ENCODE results near the gene ARMH4.

The ARMH4 gene

DNA sequence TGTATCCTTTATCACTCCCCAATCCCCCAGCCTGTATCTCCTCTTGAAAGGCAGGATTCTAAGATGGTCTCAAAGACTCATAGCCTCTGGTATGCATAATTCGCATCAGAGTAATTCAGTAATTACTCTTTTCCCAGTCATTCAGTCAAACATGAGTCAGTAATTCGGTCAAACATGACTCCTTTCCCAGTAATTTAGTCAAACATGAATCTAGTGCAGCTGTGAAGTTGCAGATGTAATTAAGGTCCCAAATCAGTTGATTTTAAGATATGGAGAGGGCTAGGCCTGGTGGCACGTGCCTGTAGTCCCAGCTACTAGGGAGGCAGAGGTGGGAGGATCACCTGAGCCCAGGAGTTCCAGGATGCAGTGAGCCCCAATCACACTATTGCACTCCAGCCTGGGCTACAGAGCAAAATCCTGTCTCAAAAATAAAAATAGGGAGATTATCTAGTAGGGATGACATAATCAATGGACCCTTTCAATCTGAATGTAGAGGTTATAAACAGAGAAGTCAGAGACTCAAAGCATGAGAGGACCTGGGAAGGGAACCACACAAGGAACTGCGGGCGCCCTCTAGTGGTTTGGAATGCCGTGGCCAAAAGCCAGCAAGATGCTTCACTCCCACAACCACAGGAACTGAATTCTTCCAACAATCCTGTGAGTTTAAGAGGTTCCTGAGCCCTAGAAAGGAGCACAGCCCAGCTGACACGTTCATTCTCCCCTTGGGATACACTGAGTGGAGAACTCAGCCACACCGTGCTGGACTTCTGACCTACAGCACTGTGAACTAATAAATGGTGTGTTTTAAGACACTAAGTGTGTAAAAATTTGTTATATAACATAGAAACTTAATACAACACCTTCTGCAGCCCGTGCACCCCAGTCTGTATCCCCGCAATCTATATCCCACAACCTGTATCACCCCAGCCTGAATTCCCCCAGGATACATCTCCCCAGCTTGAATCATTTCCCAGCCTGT, 14.3 kb upstream of the ARMH4 start:
- TF ChIP-seq, protein P1, sequence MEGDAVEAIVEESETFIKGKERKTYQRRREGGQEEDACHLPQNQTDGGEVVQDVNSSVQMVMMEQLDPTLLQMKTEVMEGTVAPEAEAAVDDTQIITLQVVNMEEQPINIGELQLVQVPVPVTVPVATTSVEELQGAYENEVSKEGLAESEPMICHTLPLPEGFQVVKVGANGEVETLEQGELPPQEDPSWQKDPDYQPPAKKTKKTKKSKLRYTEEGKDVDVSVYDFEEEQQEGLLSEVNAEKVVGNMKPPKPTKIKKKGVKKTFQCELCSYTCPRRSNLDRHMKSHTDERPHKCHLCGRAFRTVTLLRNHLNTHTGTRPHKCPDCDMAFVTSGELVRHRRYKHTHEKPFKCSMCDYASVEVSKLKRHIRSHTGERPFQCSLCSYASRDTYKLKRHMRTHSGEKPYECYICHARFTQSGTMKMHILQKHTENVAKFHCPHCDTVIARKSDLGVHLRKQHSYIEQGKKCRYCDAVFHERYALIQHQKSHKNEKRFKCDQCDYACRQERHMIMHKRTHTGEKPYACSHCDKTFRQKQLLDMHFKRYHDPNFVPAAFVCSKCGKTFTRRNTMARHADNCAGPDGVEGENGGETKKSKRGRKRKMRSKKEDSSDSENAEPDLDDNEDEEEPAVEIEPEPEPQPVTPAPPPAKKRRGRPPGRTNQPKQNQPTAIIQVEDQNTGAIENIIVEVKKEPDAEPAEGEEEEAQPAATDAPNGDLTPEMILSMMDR (IDR thresholded peaks at IDR 0.05) = peak; percentile 75
- Histone ChIP-seq H3K27ac (no peak overlapping the region), H3K4me3 (no peak overlapping the region)
- DNase-seq (ENCODE audit: low spot score) = peak; percentile 75

DNA sequence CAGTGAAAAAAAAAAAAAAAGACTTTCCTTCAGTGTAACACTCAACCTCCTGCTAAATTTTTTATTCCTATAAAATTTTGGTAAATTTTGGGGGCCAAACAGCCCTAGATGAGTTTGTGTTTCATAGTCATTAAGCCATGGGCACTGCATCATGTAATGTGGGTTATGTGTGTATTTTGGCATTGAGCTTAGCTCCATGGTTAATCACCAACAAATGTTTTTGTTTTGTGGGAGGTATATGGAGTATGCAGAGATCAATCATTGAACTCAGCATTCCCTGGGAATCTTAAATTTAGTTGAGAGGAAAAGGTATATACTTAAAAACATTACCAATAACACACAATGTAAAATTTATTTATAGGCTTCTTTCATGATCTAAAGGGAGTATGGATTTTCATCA, 8.5 kb upstream of the ARMH4 start:
- TF ChIP-seq, protein P1 (IDR thresholded peaks at IDR 0.05) = no peak
- no peak overlapping the region for H3K27ac ChIP-seq
- no peak overlapping the region for H3K4me3 ChIP-seq
- DNase-seq (ENCODE audit: low spot score) = no peak

DNA sequence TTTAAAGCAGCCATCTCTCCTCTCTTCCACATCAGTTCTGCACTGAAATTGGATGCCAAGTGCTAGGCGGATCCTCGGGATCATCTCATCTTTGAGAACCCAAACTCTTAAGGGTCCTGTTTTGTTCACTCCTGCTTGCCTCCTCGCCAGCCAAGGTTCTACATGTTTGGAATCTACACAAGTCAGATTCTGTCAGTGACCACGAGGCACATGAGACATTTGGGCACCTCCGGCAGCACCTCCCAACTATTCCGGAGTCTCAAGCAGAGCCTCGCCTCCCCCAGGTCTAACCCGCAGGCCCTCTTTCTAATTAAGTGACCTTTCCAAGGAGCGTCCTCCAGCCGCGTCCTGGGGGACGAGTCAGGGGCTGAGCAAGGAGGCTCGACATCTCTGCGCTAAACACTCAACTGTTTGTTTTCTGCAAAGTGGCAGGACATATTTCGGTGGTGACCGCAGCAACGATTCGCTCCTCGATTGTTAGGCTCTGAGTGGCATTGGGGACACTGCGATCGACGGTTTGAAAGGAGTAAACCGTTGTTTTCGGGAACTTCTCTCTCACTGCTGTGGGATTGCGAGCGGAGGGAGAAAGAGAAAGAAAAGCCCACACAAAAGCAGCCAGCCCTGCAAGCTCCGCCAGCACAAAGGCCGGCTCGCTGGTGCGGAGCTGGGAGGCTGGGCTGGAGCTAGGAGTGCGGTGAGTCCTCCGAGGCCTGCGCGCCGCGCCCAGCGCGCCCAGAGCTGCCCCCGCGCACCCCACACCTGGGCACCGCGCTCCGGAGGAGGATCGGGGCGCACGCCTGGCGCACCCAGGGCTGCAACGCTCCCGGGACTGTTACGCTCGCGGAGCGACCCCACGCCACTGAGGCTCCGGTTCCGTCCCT, 640 bp downstream of the ARMH4 start:
- H3K4me3 ChIP-seq = peak overlapping the region; percentile 80
- peak overlapping the region; percentile 53 to 67 for H3K27ac ChIP-seq
- no peak for DNase-seq (ENCODE audit: low spot score)
- TF ChIP-seq, protein P1 (IDR thresholded peaks at IDR 0.05) = no peak

DNA sequence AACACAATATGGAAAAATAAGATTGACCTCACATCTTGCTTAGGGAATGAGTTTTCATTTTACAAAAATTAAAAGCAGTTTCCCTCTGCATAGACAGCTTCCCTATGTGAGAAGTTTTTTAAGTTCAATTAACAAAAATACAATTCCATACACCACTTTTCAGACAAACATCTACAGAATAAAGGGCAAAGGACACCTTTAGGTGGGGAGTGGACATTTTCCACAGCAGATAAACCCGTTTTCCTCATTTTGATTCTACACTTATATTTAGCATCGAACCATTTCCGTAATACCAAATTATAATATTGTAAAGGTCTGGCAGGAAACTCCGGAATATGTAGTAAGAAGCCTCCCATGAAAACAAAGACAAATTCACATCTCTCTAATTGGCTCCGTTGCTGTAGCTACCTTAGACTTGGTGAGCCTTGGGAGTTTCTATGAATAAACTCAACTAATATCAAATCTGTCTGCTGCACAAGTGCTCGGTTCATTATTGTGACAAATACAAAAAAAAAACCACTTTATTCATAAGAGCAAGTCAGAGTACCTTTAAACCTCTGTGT, 1.7 kb downstream of the ARMH4 start:
- TF ChIP-seq, protein P1 (IDR thresholded peaks at IDR 0.05) = no peak
- no peak for DNase-seq (ENCODE audit: low spot score)
- no peak overlapping the region for H3K27ac ChIP-seq
- no peak overlapping the region for H3K4me3 ChIP-seq

DNA sequence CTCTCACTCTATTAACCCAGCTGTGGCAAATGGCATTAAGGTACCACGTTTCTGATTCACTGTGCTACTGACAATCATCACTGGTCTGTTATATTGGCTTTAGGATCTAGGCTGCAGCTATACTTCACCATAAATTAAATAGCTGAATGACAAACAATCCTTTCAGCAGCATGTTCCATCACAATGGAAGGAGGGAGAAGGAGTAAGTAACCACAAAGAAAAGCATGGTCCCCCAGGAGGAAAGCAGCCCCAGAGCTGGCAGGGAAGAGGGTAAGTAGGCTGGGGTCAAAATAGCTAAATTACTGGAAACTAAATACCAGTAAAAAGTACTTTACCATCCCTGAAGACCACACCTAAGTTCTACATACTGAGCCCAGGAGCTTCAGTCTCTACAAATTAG, 2.8 kb downstream of the ARMH4 start:
- no peak for DNase-seq (ENCODE audit: low spot score)
- H3K4me3 ChIP-seq = no peak overlapping the region
- H3K27ac ChIP-seq = no peak overlapping the region
- TF ChIP-seq, protein P1 (IDR thresholded peaks at IDR 0.05) = no peak

DNA sequence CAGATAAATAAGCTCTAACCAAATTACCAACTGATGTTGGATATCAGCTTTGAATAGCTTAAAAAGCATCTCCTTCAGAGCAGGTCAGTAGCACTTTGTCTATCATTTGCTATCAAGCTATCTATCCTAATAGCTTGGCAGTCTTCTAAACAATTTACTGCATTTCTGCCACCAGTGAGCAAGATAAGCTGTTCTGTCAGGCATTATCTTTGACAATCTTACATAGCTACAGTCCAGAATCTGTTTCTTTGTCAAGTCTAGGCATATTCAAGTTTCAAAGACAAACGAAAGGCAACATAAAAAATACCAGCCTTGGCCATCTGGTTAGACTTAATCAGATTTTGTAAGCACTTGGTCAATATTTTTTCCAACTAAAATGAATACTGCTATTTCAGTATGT, 5.6 kb downstream of the ARMH4 start:
- H3K4me3 ChIP-seq = no peak overlapping the region
- DNase-seq (ENCODE audit: low spot score) = no peak
- no peak overlapping the region for H3K27ac ChIP-seq
- TF ChIP-seq, protein P1 (IDR thresholded peaks at IDR 0.05) = no peak

Data from coronary artery (tissue), 2 donors.